HepG2 (cell line): ENCODE measurements around the gene IL12A. TPM values are rescaled to one million over a fixed set of nuclear protein-coding genes. Genes with fewer than 3 reads are reported as not detected.

Experiments
- ATAD3A ChIP-seq: sonication (generic); formaldehyde crosslinking; IDR thresholded peaks from 2 replicates; pipeline ENCODE4 v1.4.0; 2020; ENCODE audit warnings: missing genetic modification reagents
- ATRX ChIP-seq: sonication (generic); formaldehyde crosslinking; IDR thresholded peaks from 2 replicates; pipeline ENCODE4 v1.4.0; 2020; ENCODE audit warnings: missing genetic modification reagents, borderline replicate concordance
- FIP1L1 ChIP-seq: fragments of 200-400 bp; formaldehyde crosslinking; IDR thresholded peaks from 2 replicates; pipeline ENCODE4 v1.6.1; 2018; ENCODE audit warnings: low read depth, mild to moderate bottlenecking, low read length, moderate library complexity, borderline replicate concordance; ENCODE audit not compliant: insufficient read depth
- FOXP1 ChIP-seq, 2 experiments: fragments of 450-650 bp in 1 of 2; IDR thresholded peaks; 2 replicates each; pipeline ENCODE4 v1.6.1; 2017 to 2018; ENCODE audit warnings: antibody characterized with exemption in 1 of 2
- HNRNPUL1 ChIP-seq: fragments of 200-400 bp; formaldehyde crosslinking; IDR thresholded peaks from 2 replicates; pipeline ENCODE4 v1.6.1; 2017; ENCODE audit warnings: low read depth, mild to moderate bottlenecking, low read length, moderate library complexity
- KDM3A ChIP-seq: IDR thresholded peaks from 2 replicates; pipeline ENCODE4 v1.6.1; 2018; ENCODE audit warnings: low read depth, missing compliant biosample characterization
- KDM5B ChIP-seq: sonication (generic); formaldehyde crosslinking; IDR thresholded peaks from 2 replicates; pipeline ENCODE4 v1.4.0; 2020; ENCODE audit warnings: missing genetic modification reagents, mild to moderate bottlenecking, borderline replicate concordance
- KLF11 ChIP-seq: IDR thresholded peaks from 2 replicates; pipeline ENCODE4 v1.6.1; 2016; ENCODE audit warnings: missing compliant biosample characterization
- KMT2B ChIP-seq: IDR thresholded peaks from 2 replicates; pipeline ENCODE4 v1.6.1; 2016; ENCODE audit warnings: missing genetic modification reagents, missing compliant biosample characterization
- NCOA2 ChIP-seq: sonication (generic); formaldehyde crosslinking; IDR thresholded peaks from 2 replicates; pipeline ENCODE4 v1.8.0; 2022; ENCODE audit warnings: inconsistent platforms
- SCMH1 ChIP-seq: sonication (generic); formaldehyde crosslinking; IDR thresholded peaks from 2 replicates; pipeline ENCODE4 v1.9.0; 2021; ENCODE audit warnings: missing genetic modification reagents, mild to moderate bottlenecking, borderline replicate concordance
- SP140L ChIP-seq: sonication (generic); formaldehyde crosslinking; IDR thresholded peaks from 2 replicates; pipeline ENCODE4 v1.4.0; 2020; ENCODE audit warnings: missing genetic modification reagents, borderline replicate concordance
- U2AF2 ChIP-seq: fragments of 200-400 bp; formaldehyde crosslinking; IDR thresholded peaks from 2 replicates; pipeline ENCODE4 v1.6.1; 2017; ENCODE audit warnings: low read depth, mild to moderate bottlenecking, low read length
- ZNF768 ChIP-seq: sonication (generic); formaldehyde crosslinking; IDR thresholded peaks from 2 replicates; pipeline ENCODE4 v1.4.0; 2020; ENCODE audit warnings: missing genetic modification reagents
- ZSCAN20 ChIP-seq: sonication (generic); formaldehyde crosslinking; IDR thresholded peaks from 2 replicates; pipeline ENCODE4 v1.4.0; 2020; ENCODE audit warnings: missing genetic modification reagents, mild to moderate bottlenecking, borderline replicate concordance
- polyA plus RNA-seq, 8 experiments: library from polyadenylated mRNA; depleted of rRNA in 3 of 8; stranded (reverse) in 7 of 8; unstranded in 1 of 8; fragments of >200 nt; fragmentation: Illumina TruSeq in 4 of 8; extraction: Trizol in 4 of 8; gene quantifications; 2 replicates each; pipeline versions ENCODE4 v1.2.1 to v1.2.3, GENCODE V29; 2011 to 2016; ENCODE audit warnings: low read depth in 4 of 8, missing spikeins in 1 of 8, mixed read lengths in 1 of 8; ENCODE audit not compliant: insufficient read depth in 1 of 8
- total RNA-seq, 5 experiments: library from RNA; depleted of rRNA; stranded (reverse); fragments of >200 nt; fragmentation: Illumina TruSeq; extraction: Trizol; gene quantifications; 2 replicates each; pipeline ENCODE4 v1.2.3, GENCODE V29; 2016; ENCODE audit warnings: low read depth in 1 of 5
- TF ChIP-seq, protein P1 (sequence below): sonication (generic); formaldehyde crosslinking; IDR thresholded peaks from 2 replicates; pipeline ENCODE4 v1.4.0; 2020; ENCODE audit warnings: missing genetic modification reagents, mild to moderate bottlenecking, borderline replicate concordance
- TF ChIP-seq, protein P2 (sequence below): sonication (generic); formaldehyde crosslinking; IDR thresholded peaks from 2 replicates; pipeline ENCODE4 v1.4.0; 2020; ENCODE audit warnings: low read depth, mild to moderate bottlenecking, missing genetic modification reagents
- TF ChIP-seq, protein P3 (sequence below): IDR thresholded peaks from 2 replicates; pipeline ENCODE4 v1.6.1; 2018; ENCODE audit warnings: missing genetic modification reagents, mild to moderate bottlenecking, missing compliant biosample characterization
- TF ChIP-seq, protein P4 (sequence below), 2 experiments: IDR thresholded peaks; 2 replicates each; pipeline ENCODE4 v1.6.1; 2011 to 2012; ENCODE audit warnings: low read length in 2 of 2, borderline replicate concordance in 1 of 2, low read depth in 1 of 2, mild to moderate bottlenecking in 1 of 2, moderate library complexity in 1 of 2

The IL12A gene
- total and polyA plus RNA-seq, 2 of the 13 experiments (the other 11 are each of a cell fraction or from before 2014, with no cell fraction given): 0.36 to 1.1 TPM

DNA sequence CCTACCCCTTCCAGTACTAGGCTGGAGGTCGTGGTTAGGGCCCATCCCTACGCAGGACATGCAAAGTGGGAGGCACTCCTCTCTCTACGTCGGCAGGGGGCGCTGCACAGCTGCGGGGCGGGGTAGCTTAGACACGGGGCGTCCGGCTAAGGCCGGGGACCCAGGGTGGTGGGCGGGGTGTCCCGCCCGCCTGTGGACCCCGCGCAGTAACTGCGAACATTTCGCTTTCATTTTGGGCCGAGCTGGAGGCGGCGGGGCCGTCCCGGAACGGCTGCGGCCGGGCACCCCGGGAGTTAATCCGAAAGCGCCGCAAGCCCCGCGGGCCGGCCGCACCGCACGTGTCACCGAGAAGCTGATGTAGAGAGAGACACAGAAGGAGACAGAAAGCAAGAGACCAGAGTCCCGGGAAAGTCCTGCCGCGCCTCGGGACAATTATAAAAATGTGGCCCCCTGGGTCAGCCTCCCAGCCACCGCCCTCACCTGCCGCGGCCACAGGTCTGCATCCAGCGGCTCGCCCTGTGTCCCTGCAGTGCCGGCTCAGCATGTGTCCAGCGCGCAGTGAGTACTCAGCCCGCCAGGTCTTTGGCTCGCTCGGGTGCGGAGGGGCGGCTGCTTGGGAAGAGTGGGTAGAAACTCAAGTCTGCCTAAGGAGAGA, at the start of gene IL12A (continued):
- TF ChIP-seq U2AF2 (no peak), SP140L (CRISPR knock-in tag) (no peak), HNRNPUL1 (no peak), KLF11 (CRISPR knock-in tag) (no peak), KDM3A (peak; percentile 76; the same call in 1 of the 2 replicates), ZSCAN20 (no peak), FIP1L1 (no peak), SCMH1 (CRISPR knock-in tag) (no peak), ATRX (CRISPR knock-in tag) (no peak), KDM5B (CRISPR knock-in tag) (no peak; the same call in 1 of the 2 replicates), KMT2B (CRISPR knock-in tag) (peak; percentile 50; the same call in 1 of the 2 replicates), ZNF768 (CRISPR knock-in tag) (no peak), FOXP1 (IDR thresholded peaks at IDR 0.05) (no peak), FOXP1 (CRISPR knock-in tag; IDR thresholded peaks at IDR 0.05) (no peak), ATAD3A (no peak), NCOA2 (CRISPR knock-in tag) (no peak)
- TF ChIP-seq, protein P1, sequence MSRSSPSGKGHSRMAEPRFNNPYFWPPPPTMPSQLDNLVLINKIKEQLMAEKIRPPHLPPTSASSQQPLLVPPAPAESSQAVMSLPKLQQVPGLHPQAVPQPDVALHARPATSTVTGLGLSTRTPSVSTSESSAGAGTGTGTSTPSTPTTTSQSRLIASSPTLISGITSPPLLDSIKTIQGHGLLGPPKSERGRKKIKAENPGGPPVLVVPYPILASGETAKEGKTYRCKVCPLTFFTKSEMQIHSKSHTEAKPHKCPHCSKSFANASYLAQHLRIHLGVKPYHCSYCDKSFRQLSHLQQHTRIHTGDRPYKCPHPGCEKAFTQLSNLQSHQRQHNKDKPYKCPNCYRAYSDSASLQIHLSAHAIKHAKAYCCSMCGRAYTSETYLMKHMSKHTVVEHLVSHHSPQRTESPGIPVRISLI (CRISPR knock-in tag): peak; percentile 23; the same call in 1 of the 2 replicates
- TF ChIP-seq, protein P2, sequence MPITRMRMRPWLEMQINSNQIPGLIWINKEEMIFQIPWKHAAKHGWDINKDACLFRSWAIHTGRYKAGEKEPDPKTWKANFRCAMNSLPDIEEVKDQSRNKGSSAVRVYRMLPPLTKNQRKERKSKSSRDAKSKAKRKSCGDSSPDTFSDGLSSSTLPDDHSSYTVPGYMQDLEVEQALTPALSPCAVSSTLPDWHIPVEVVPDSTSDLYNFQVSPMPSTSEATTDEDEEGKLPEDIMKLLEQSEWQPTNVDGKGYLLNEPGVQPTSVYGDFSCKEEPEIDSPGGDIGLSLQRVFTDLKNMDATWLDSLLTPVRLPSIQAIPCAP (CRISPR knock-in tag): no peak
- TF ChIP-seq, protein P3, sequence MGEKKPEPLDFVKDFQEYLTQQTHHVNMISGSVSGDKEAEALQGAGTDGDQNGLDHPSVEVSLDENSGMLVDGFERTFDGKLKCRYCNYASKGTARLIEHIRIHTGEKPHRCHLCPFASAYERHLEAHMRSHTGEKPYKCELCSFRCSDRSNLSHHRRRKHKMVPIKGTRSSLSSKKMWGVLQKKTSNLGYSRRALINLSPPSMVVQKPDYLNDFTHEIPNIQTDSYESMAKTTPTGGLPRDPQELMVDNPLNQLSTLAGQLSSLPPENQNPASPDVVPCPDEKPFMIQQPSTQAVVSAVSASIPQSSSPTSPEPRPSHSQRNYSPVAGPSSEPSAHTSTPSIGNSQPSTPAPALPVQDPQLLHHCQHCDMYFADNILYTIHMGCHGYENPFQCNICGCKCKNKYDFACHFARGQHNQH: peak; percentile 27; the same call in 1 of the 2 replicates
- TF ChIP-seq, protein P4, sequence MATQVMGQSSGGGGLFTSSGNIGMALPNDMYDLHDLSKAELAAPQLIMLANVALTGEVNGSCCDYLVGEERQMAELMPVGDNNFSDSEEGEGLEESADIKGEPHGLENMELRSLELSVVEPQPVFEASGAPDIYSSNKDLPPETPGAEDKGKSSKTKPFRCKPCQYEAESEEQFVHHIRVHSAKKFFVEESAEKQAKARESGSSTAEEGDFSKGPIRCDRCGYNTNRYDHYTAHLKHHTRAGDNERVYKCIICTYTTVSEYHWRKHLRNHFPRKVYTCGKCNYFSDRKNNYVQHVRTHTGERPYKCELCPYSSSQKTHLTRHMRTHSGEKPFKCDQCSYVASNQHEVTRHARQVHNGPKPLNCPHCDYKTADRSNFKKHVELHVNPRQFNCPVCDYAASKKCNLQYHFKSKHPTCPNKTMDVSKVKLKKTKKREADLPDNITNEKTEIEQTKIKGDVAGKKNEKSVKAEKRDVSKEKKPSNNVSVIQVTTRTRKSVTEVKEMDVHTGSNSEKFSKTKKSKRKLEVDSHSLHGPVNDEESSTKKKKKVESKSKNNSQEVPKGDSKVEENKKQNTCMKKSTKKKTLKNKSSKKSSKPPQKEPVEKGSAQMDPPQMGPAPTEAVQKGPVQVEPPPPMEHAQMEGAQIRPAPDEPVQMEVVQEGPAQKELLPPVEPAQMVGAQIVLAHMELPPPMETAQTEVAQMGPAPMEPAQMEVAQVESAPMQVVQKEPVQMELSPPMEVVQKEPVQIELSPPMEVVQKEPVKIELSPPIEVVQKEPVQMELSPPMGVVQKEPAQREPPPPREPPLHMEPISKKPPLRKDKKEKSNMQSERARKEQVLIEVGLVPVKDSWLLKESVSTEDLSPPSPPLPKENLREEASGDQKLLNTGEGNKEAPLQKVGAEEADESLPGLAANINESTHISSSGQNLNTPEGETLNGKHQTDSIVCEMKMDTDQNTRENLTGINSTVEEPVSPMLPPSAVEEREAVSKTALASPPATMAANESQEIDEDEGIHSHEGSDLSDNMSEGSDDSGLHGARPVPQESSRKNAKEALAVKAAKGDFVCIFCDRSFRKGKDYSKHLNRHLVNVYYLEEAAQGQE (IDR thresholded peaks at IDR 0.05; ENCODE audit: borderline replicate concordance in 1 of 2, low read depth in 1 of 2, low read length in 2 of 2): no peak
